Measurements from ENCODE around the gene ZNF394.

The ZNF394 gene

GRCh38 chr7:99446096-99446495 lies 54.0 kb downstream of the ZNF394 start:
- Histone ChIP-seq H3K4me3 (ENCODE audit: insufficient read depth, low read length, poor library complexity, severe bottlenecking) (no peak overlapping the region), H3K9me3 (ENCODE audit: insufficient read depth, low read length) (no peaks in the 10 kb centered on the region), H3K9ac (ENCODE audit: low read length) (no peak overlapping the region), H3F3A (ENCODE audit: insufficient read depth) (no peaks in the 10 kb centered on the region), H3K9me2 (replicated peaks; ENCODE audit: insufficient read depth, low read length) (no peaks in the 10 kb centered on the region), H3K36me3 (ENCODE audit: low read length) (peaks cover 16% of the 10 kb centered on the region; the same call in 1 of the 2 replicates), H3K27ac (ENCODE audit: low read depth, low read length) (no peak overlapping the region), H2AFZ (ENCODE audit: low read depth, low read length, severe bottlenecking) (no peak overlapping the region), H3K4me2 (ENCODE audit: low read depth, low read length, poor library complexity, severe bottlenecking) (no peak overlapping the region), H3K27me3 (ENCODE audit: low read length) (no peaks in the 10 kb centered on the region), H4K20me1 (ENCODE audit: low read depth, low read length) (no peaks in the 10 kb centered on the region), H3K79me2 (ENCODE audit: insufficient read depth, low read length) (0 out of 2 replicates have a peak, but pooled peaks cover under 1% of the 10 kb centered on the region)
- no peak for TF ChIP-seq CTCF (IDR thresholded peaks at IDR 0.05; ENCODE audit: insufficient read depth, low read length, poor library complexity, severe bottlenecking)
- TF ChIP-seq EZH2phosphoT487 (conservative IDR thresholded peaks at IDR 0.05; ENCODE audit: low read length): no peak

Data from SU-DHL-6 (cell line).